Measurements from ENCODE around the gene NIPAL1. TPM values are rescaled to one million over a fixed set of nuclear protein-coding genes. Genes with fewer than 3 reads are reported as not detected.
A peak's percentile ranks its signal among the peaks of the same experiment; 100 is the strongest.

Gene NIPAL1
- total RNA-seq, 2 donors from 2014 or later: 0.21 to 2.0 TPM

DNA sequence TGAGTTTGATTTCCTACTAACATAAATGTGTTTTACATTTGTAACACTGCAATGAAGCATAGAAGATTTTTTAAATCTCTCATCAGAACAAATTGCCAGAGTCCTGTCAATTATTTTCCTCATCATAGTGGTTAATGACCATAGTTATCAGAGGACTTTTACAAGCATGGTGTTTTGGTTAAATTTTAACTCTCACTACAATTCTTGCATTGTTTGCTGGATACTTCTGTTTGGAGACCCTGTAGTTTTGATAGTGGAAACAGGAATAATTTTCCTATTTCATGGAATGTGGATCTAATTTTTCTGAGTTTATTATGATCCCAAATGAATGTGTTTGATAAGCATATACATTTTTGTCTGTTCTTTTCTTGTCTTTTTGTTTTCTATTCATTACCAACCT, 16.8 kb downstream of the NIPAL1 start:
- H3K27me3 Mint-ChIP-seq: peaks cover 14 to 19% of the 10 kb centered on the region in 2 donors
- H3K27ac Mint-ChIP-seq: no peak overlapping the region
- H3K9me3 Mint-ChIP-seq: no peaks in the 10 kb centered on the region
- peaks cover 6 to 8% of the 10 kb centered on the region in 2 donors for H3K4me1 Mint-ChIP-seq (ENCODE audit: low read depth in 2 of 2)
- DNase-seq (ENCODE audit: low spot score) (no peak), ATAC-seq (no peak)
- H3K4me3 Mint-ChIP-seq: no peak overlapping the region
- no peaks in the 10 kb centered on the region for H3K36me3 Mint-ChIP-seq

- H3K4me3 Mint-ChIP-seq: no peak overlapping the region
- no peaks in the 10 kb centered on the region for H3K36me3 Mint-ChIP-seq
- peaks cover 4 to 6% of the 10 kb centered on the region in 2 donors for H3K4me1 Mint-ChIP-seq (ENCODE audit: low read depth in 2 of 2)
- peak; percentile 71 for DNase-seq (ENCODE audit: low spot score)
- H3K9me3 Mint-ChIP-seq: no peaks in the 10 kb centered on the region
- ATAC-seq: peak; percentile 73 to 75
- H3K27me3 Mint-ChIP-seq: peaks cover 14 to 20% of the 10 kb centered on the region in 2 donors
- H3K27ac Mint-ChIP-seq: no peak overlapping the region
Measured at GRCh38 chr4:48033825-48034413, 17.3 kb downstream of the NIPAL1 start.

DNA sequence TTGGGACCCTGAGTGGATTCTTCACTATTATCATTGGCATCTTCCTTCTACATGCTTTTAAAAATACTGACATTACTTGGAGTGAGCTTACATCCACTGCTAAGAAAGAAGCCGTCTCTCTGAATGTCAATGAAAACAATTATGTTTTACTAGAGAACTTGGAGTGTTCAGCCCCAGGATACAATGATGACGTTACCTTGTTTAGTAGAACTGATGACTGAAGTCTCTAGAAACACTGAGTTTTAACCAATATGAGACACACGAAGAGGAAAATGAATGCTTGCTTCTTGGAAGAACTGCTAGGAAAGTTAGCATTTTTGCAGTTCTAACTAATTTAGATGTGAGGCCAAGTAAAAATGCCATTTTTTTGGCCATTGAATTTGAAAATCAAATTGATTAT, 19.4 kb downstream of the NIPAL1 start:
- peaks cover 4 to 6% of the 10 kb centered on the region in 2 donors for H3K4me1 Mint-ChIP-seq (ENCODE audit: low read depth in 2 of 2)
- no peaks in the 10 kb centered on the region for H3K36me3 Mint-ChIP-seq

DNA sequence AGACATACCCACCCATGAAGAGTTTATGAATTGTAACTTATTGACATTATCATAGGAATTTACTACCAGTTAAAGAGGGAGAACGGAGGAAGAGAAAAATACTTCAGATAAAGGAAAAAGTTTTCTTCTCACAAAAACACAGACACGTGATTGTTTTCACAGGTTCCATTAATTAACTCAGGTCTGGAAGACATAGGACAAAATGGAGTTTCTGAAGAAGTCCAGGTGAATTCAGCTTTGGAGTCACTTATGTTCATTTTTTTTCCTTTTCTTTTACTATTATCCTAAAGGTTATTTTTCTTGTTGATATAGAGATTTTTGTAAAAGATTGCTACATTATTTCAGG, 20.5 kb downstream of the NIPAL1 start:
- ATAC-seq: no peak
- Mint-ChIP-seq H3K27me3 (peaks cover 26 to 27% of the 10 kb centered on the region in 2 donors), H3K4me1 (ENCODE audit: low read depth in 2 of 2) (peaks cover 4 to 6% of the 10 kb centered on the region in 2 donors), H3K27ac (no peak overlapping the region), H3K4me3 (no peak overlapping the region), H3K9me3 (no peaks in the 10 kb centered on the region), H3K36me3 (no peaks in the 10 kb centered on the region)
- no peak for DNase-seq (ENCODE audit: low spot score)

More for the DNA sequence above, 19.4 kb downstream of the NIPAL1 start:
- Mint-ChIP-seq H3K27ac (no peak overlapping the region), H3K27me3 (peaks cover 19 to 21% of the 10 kb centered on the region in 2 donors), H3K9me3 (no peaks in the 10 kb centered on the region), H3K4me3 (no peak overlapping the region)
- ATAC-seq (no peak), DNase-seq (ENCODE audit: low spot score) (no peak)

- Mint-ChIP-seq H3K27me3 (peaks cover 38 to 40% of the 10 kb centered on the region in 2 donors), H3K27ac (no peak overlapping the region), H3K36me3 (no peaks in the 10 kb centered on the region), H3K4me1 (ENCODE audit: low read depth in 2 of 2) (peaks cover 9 to 14% of the 10 kb centered on the region in 2 donors), H3K4me3 (no peak overlapping the region), H3K9me3 (no peaks in the 10 kb centered on the region)
- DNase-seq (ENCODE audit: low spot score): no peak
- no peak for ATAC-seq
Measured at GRCh38 chr4:48038666-48039065, 22.1 kb downstream of the NIPAL1 start.

GRCh38 chr4:48039561-48039960, 23.0 kb downstream of the NIPAL1 start:
- Mint-ChIP-seq H3K27me3 (peaks cover 38 to 41% of the 10 kb centered on the region in 2 donors), H3K9me3 (no peaks in the 10 kb centered on the region), H3K4me1 (ENCODE audit: low read depth in 2 of 2) (peaks cover 9% of the 10 kb centered on the region in 2 donors), H3K27ac (no peak overlapping the region), H3K36me3 (no peaks in the 10 kb centered on the region), H3K4me3 (no peak overlapping the region)
- ATAC-seq (no peak), DNase-seq (ENCODE audit: low spot score) (no peak)

- no peak overlapping the region for H3K27ac Mint-ChIP-seq
Measured at GRCh38 chr4:48041535-48042137, 25.1 kb downstream of the NIPAL1 start.

DNA sequence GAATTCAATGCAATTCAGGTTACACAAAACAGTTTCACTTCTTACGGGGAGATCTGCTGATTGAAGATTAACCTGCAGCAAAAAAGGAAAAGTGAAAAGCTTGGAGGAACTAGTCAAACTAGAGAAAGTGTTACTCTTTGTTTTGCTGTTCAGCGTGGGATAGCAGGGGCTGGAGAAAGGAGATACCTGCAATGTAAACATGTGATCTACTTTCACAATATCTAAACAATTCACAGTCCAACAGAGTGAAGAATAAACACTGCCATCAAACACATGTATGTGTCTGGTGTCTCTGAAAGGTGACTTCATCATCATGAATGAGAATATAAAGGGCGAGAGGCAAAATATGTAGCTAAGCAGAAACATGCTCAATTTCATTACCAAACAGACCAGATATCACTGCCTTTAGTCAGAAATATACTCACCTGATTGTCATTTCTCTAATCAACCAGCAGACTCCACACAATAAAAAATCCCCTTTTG, 26.4 kb downstream of the NIPAL1 start:
- H3K4me1 Mint-ChIP-seq (ENCODE audit: low read depth in 2 of 2): peaks cover 35 to 41% of the 10 kb centered on the region in 2 donors
- H3K36me3 Mint-ChIP-seq: no peaks in the 10 kb centered on the region
- no peak overlapping the region for H3K27ac Mint-ChIP-seq
- no peak overlapping the region for H3K4me3 Mint-ChIP-seq
- peaks cover 35 to 65% of the 10 kb centered on the region in 2 donors for H3K27me3 Mint-ChIP-seq
- DNase-seq (ENCODE audit: low spot score) (no peak), ATAC-seq (no peak)
- no peaks in the 10 kb centered on the region for H3K9me3 Mint-ChIP-seq

More at GRCh38 chr4:48041535-48042137, 25.1 kb downstream of the NIPAL1 start:
- Mint-ChIP-seq H3K4me1 (ENCODE audit: low read depth in 2 of 2) (peaks cover 23 to 28% of the 10 kb centered on the region in 2 donors), H3K9me3 (no peaks in the 10 kb centered on the region), H3K36me3 (no peaks in the 10 kb centered on the region), H3K4me3 (no peak overlapping the region), H3K27me3 (peaks cover 34 to 61% of the 10 kb centered on the region in 2 donors)
- no peak for DNase-seq (ENCODE audit: low spot score)
- no peak for ATAC-seq

- Mint-ChIP-seq H3K4me1 (ENCODE audit: low read depth in 2 of 2) (peaks cover 38 to 44% of the 10 kb centered on the region in 2 donors), H3K4me3 (no peak overlapping the region), H3K27ac (no peak overlapping the region), H3K36me3 (no peaks in the 10 kb centered on the region), H3K9me3 (no peaks in the 10 kb centered on the region), H3K27me3 (peaks cover 35 to 65% of the 10 kb centered on the region in 2 donors)
- no peak for ATAC-seq
- DNase-seq (ENCODE audit: low spot score): no peak
Measured at GRCh38 chr4:48043504-48043903, 26.9 kb downstream of the NIPAL1 start.

- Mint-ChIP-seq H3K36me3 (peaks cover 2% of the 10 kb centered on the region), H3K27me3 (peaks cover 38 to 73% of the 10 kb centered on the region in 2 donors), H3K27ac (no peak overlapping the region), H3K9me3 (no peaks in the 10 kb centered on the region), H3K4me3 (no peak overlapping the region), H3K4me1 (ENCODE audit: low read depth in 2 of 2) (peaks cover 39 to 44% of the 10 kb centered on the region in 2 donors)
- ATAC-seq: no peak
- no peak for DNase-seq (ENCODE audit: low spot score)
Measured at GRCh38 chr4:48044298-48044697, 27.7 kb downstream of the NIPAL1 start.

DNA sequence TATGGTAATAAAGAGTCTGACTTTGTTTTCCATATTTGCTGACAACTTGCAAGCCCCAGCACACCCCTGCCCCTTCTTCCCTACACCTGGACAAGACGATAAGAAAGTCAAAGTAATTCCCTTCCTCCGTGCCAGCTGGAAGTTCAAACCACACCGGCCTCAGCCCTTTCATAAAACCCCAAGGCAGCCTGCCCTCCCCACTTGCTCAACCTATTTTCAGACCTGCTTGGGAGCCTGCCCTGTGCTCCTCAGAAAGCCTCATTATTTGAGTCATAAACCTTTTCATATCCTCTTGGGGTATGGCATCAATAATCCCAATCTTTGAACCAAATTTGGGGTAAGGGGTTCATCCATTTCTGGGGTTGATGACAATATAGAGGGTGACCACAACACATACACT, 29.5 kb downstream of the NIPAL1 start:
- DNase-seq (ENCODE audit: low spot score) (no peak), ATAC-seq (no peak)
- peaks cover 4% of the 10 kb centered on the region for H3K36me3 Mint-ChIP-seq
- no peaks in the 10 kb centered on the region for H3K9me3 Mint-ChIP-seq
- H3K27ac Mint-ChIP-seq: peak overlapping the region in 1 of 2 donors; percentile 52
- peak overlapping the region; percentile 59 for H3K4me3 Mint-ChIP-seq
- peaks cover 51 to 83% of the 10 kb centered on the region in 2 donors for H3K27me3 Mint-ChIP-seq
- H3K4me1 Mint-ChIP-seq (ENCODE audit: low read depth in 2 of 2): peaks cover 42 to 44% of the 10 kb centered on the region in 2 donors

GRCh38 chr4:48047421-48047844, 30.9 kb downstream of the NIPAL1 start:
- ATAC-seq (peak; percentile 92 to 97), DNase-seq (ENCODE audit: low spot score) (peak; percentile 87)
- Mint-ChIP-seq H3K36me3 (peaks cover 4% of the 10 kb centered on the region), H3K4me3 (peak overlapping the region; percentile 71), H3K27me3 (peaks cover 45 to 80% of the 10 kb centered on the region in 2 donors), H3K27ac (peak overlapping the region; percentile 16 to 52), H3K4me1 (ENCODE audit: low read depth in 2 of 2) (peaks cover 42 to 44% of the 10 kb centered on the region in 2 donors), H3K9me3 (no peaks in the 10 kb centered on the region)

DNA sequence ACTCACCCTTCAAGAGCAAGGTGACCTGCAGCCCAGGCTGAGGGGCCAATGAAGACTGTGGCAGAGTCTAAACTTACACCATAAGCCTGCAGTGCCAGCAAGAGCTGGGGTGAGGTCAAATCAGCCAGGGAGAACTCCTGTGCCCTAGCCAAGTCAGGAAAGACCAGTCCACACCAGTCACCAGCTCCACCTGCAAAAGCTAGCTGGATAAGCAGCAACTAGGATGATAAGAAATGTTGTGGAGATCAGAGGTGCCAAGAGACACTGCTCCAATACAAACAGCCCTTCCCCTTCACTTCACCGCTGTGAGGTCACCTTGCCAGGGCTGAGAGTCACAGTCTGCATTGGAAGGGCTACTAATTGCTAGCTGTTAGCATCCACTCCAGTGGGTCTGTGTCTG, 31.3 kb downstream of the NIPAL1 start:
- H3K27ac Mint-ChIP-seq: peak overlapping the region in 1 of 2 donors; percentile 52
- peaks cover 4% of the 10 kb centered on the region for H3K36me3 Mint-ChIP-seq
- peaks cover 40 to 75% of the 10 kb centered on the region in 2 donors for H3K27me3 Mint-ChIP-seq
- peak overlapping the region; percentile 71 for H3K4me3 Mint-ChIP-seq
- ATAC-seq (peak; percentile 5 to 21), DNase-seq (ENCODE audit: low spot score) (no peak)
- H3K4me1 Mint-ChIP-seq (ENCODE audit: low read depth in 2 of 2): peaks cover 39 to 42% of the 10 kb centered on the region in 2 donors
- no peaks in the 10 kb centered on the region for H3K9me3 Mint-ChIP-seq

- DNase-seq (ENCODE audit: low spot score): no peak
Measured at GRCh38 chr4:48049483-48049882, 32.9 kb downstream of the NIPAL1 start.

More at GRCh38 chr4:48049483-48049882, 32.9 kb downstream of the NIPAL1 start:
- H3K4me1 Mint-ChIP-seq (ENCODE audit: low read depth in 2 of 2): peaks cover 34 to 35% of the 10 kb centered on the region in 2 donors
- no peaks in the 10 kb centered on the region for H3K9me3 Mint-ChIP-seq
- peaks cover 34 to 63% of the 10 kb centered on the region in 2 donors for H3K27me3 Mint-ChIP-seq
- H3K4me3 Mint-ChIP-seq: no peak overlapping the region
- no peak for ATAC-seq
- peaks cover 4% of the 10 kb centered on the region for H3K36me3 Mint-ChIP-seq
- no peak overlapping the region for H3K27ac Mint-ChIP-seq

Data from natural killer cell treated with Interleukin-12 subunit alpha and Interleukin-12 subunit beta and Interleukin-15 and Interleukin-18, amount 100 ng/mL, for 72 hours (primary cell).